Measurements from ENCODE around the gene AKAP13. TPM values are rescaled to one million over a fixed set of nuclear protein-coding genes. Genes with fewer than 3 reads are reported as not detected.

AKAP13 gene
- total RNA-seq, 6 donors from 2014 or later, result 329 to 1,278 (median 748) TPM

DNA sequence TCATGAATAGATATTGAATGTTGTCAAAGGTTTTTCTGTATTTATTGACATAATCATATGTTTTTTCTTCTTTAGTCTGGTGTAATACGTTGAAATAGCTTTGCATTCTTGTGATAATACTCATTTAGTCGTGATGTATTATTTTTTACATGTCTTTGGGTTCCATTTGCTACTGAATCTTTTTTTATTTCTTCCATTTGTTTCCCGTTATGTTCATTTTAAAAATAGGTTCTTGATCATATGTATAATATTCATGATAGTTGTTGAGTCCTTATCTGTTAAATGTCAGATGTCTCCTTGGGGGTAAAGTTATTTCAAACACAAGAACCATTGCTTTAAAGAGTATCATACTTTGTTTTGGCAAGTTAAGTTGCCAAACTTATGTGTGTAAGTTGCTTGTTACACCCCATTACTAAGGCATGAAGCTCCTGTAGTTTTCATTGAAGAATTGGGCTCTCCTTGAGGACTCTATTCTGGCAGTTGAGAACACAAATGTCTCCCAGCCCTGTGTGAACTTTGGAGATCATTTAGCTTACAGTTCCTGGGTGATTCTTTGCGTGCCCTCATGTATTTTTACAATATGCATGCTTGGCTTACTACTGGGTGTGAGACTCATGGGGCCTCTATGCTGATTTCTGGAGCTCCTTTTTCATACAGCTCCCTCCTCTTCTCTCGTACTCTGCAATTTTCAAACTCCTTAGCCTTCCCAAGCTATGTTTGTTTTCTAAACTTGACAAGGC is 8.3 kb downstream of the AKAP13 start:
- H3K4me1 ChIP-seq, result peaks cover 9 to 47% (median 28%) of the 10 kb centered on the region in 4 donors

DNA sequence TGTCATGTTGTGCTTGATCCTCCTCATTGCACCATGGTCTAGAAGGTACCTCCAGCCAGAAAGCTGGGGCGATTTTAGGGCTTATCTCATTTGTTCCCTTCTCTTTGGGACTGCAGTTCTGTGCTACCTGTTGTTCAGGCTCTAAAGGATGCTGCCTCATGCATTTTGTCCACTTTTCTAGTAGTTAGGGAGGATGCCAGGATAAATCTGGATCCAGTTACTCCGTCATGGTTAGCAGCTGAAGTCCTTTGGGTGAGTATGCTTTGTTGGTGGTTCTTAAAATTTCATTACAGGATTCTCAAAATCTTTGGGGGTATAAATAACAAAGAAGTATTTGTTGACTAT is 8.9 kb downstream of the AKAP13 start:
- no peak for DNase-seq
- Histone ChIP-seq H3K4me1 (peaks cover 14 to 45% (median 29%) of the 10 kb centered on the region in 4 donors), H3K36me3 (no peaks in the 10 kb centered on the region), H3K4me3 (no peak overlapping the region), H3K9me3 (no peaks in the 10 kb centered on the region), H3K27me3 (no peaks in the 10 kb centered on the region), H3K27ac (no peak overlapping the region)
- ATAC-seq (ENCODE audit: low FRiP score in 2 of 2), result no peak
- WGBS, 2 donors, result 88 to 95% methylated on average over 2 of the region's 2 CpGs
- TF ChIP-seq POLR2A (IDR thresholded peaks at IDR 0.05) (no peak), POLR2AphosphoS5 (IDR thresholded peaks at IDR 0.05) (no peak), EP300 (IDR thresholded peaks at IDR 0.05) (no peak)
- TF ChIP-seq, protein P1, sequence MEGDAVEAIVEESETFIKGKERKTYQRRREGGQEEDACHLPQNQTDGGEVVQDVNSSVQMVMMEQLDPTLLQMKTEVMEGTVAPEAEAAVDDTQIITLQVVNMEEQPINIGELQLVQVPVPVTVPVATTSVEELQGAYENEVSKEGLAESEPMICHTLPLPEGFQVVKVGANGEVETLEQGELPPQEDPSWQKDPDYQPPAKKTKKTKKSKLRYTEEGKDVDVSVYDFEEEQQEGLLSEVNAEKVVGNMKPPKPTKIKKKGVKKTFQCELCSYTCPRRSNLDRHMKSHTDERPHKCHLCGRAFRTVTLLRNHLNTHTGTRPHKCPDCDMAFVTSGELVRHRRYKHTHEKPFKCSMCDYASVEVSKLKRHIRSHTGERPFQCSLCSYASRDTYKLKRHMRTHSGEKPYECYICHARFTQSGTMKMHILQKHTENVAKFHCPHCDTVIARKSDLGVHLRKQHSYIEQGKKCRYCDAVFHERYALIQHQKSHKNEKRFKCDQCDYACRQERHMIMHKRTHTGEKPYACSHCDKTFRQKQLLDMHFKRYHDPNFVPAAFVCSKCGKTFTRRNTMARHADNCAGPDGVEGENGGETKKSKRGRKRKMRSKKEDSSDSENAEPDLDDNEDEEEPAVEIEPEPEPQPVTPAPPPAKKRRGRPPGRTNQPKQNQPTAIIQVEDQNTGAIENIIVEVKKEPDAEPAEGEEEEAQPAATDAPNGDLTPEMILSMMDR (IDR thresholded peaks at IDR 0.05), result no peak

More for the DNA sequence above, 8.3 kb downstream of the AKAP13 start:
- no peak for TF ChIP-seq POLR2A (IDR thresholded peaks at IDR 0.05)
- no peak for TF ChIP-seq POLR2AphosphoS5 (IDR thresholded peaks at IDR 0.05)
- TF ChIP-seq, protein P1 (IDR thresholded peaks at IDR 0.05), result no peak
- TF ChIP-seq EP300 (IDR thresholded peaks at IDR 0.05), result no peak
- 86 to 92% methylated on average over 5 of the region's 5 CpGs for WGBS, 2 donors
- no peak for DNase-seq
- Histone ChIP-seq H3K4me3 (no peak overlapping the region), H3K36me3 (no peaks in the 10 kb centered on the region), H3K9me3 (no peaks in the 10 kb centered on the region), H3K27ac (no peak overlapping the region), H3K27me3 (no peaks in the 10 kb centered on the region)
- ATAC-seq (ENCODE audit: low FRiP score in 2 of 2), result no peak

DNA sequence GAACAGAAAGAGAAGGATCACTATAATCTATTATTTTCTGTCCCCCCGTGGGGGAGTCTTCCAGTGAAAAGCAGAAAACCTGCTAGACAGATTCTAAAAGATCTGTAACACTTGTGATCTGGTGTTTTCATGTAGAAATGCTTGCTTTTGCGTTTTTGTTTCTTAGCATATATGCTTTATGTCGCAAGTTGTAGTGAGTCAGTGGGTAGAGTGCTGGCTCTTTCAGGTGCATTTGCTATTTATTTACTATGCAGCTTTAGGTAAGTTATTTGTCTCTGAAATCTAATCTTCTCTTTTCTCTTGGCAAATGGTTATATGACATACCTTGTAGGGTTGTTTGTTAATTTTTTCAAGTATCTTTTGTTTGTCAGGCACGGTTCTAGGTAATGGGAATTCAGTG is 9.4 kb downstream of the AKAP13 start:
- no peak for ATAC-seq (ENCODE audit: low FRiP score in 2 of 2)
- DNase-seq, result no peak
- H3K27me3 ChIP-seq, result no peaks in the 10 kb centered on the region
- WGBS, 2 donors, result 77 to 83% methylated on average over 4 of the region's 4 CpGs
- no peak overlapping the region for H3K4me3 ChIP-seq
- no peaks in the 10 kb centered on the region for H3K36me3 ChIP-seq
- H3K27ac ChIP-seq, result no peak overlapping the region
- TF ChIP-seq, protein P1 (IDR thresholded peaks at IDR 0.05), result no peak
- TF ChIP-seq POLR2A (IDR thresholded peaks at IDR 0.05) (no peak), POLR2AphosphoS5 (IDR thresholded peaks at IDR 0.05) (no peak)
- H3K4me1 ChIP-seq, result peaks cover 17 to 45% (median 29%) of the 10 kb centered on the region in 4 donors
- H3K9me3 ChIP-seq, result no peaks in the 10 kb centered on the region

DNA sequence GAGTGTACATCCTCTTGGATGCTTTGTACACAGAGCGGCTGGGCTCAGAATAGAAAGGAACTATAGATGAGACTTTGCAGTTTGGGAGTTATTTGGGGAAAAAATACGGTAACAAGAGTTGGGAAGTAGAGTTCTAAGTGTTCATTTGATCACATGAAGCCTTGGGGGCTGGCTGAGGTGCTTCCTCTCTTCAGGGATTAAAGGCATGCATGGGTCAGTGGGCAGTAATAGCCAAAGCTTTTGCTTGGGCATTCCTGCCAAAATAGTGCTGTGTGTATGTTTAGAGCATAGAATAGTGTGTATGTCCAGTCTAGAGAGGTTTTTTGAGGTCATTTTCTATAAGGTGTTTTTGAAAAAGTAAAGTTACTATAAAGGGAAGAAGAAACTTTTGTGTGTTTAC is 12.8 kb downstream of the AKAP13 start:
- no peak for ATAC-seq (ENCODE audit: low FRiP score in 2 of 2)
- Histone ChIP-seq H3K27me3 (no peaks in the 10 kb centered on the region), H3K9me3 (no peaks in the 10 kb centered on the region), H3K4me1 (peaks cover 13 to 53% (median 42%) of the 10 kb centered on the region in 4 donors), H3K4me3 (no peak overlapping the region), H3K36me3 (no peaks in the 10 kb centered on the region), H3K27ac (no peak overlapping the region)
- 78 to 86% methylated on average over 2 of the region's 2 CpGs for WGBS, 2 donors
- no peak for DNase-seq
- TF ChIP-seq POLR2AphosphoS5 (IDR thresholded peaks at IDR 0.05), result no peak
- TF ChIP-seq, protein P1 (IDR thresholded peaks at IDR 0.05), result no peak
- no peak for TF ChIP-seq POLR2A (IDR thresholded peaks at IDR 0.05)
- no peak for TF ChIP-seq EP300 (IDR thresholded peaks at IDR 0.05)
